ENCODE measurements around the gene FCHO1.
"Not testable (repeated sequence)": the region's sequence is repeated elsewhere in the genome, so short reads cannot be mapped to it uniquely, and the experiment has no call there.

FCHO1 gene

GRCh38 chr19:17796013-17796837, 44.9 kb downstream of the FCHO1 start:
- no peak for DNase-seq

DNA sequence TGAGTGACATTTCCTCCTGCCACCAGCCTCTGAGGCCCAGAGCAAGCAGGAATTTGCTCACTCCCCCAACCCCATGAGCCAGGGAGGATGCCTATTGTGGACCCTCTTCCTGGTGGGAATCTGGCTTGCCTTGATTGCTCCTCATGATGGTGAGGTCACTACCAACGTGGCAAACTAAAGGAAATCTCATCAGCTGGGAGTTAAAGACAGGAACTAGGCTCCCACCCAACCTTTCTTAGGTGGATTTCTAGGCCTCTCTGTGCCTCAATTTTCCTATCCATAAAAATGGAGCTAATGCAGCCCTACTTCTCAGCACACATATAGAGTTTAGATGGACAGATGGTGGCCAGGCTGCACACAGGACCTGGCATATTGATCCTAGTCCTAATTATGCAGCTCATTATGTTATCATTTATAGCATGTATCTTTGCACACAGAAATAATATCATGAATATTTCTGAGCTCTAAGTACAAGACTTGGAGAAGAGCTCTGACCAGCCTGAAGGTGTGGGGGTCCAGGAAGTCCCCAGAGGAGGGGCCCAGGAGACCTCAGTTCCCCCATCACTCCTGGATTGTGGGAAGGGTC, 45.7 kb downstream of the FCHO1 start:
- DNase-seq: no peak

DNA sequence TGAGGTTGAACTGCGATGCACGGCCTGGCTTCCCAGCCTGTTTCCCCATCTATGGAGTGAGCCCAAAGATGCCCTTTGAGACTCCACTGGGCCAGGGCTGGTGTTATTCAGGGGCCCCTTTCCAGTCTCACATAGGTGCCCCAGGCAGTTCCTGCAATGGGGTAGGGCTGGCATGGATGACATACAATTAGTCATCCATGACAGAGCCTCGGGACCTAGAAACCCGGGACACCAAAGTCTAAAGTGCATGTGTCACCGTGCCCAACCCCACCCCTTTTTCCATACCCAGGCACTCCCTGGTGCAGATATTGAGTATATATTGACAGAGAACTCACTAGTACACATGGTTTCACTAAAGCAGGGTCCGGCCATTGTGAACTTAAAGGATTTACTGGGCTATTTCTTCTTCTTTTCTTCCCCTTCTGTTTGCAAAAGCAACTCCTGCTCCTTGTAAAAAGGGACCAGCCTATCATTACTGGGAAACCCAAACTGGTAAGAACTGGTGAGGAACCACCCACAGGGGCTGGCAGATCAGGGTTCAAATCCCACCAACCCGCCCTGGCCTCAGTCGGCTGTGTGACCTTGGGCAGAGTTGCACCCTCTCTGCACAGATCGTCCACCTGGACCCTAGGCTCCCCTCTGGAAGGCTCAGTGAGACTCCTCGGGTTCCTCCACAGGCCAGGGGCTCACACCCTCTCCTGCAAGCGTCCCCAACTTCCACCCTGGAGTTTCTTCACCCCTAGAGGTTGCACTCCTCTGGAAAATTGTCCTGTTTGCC, 46.3 kb downstream of the FCHO1 start:
- DNase-seq: no peak

GRCh38 chr19:17798599-17798998, 47.3 kb downstream of the FCHO1 start:
- not testable (repeated sequence) for DNase-seq

DNA sequence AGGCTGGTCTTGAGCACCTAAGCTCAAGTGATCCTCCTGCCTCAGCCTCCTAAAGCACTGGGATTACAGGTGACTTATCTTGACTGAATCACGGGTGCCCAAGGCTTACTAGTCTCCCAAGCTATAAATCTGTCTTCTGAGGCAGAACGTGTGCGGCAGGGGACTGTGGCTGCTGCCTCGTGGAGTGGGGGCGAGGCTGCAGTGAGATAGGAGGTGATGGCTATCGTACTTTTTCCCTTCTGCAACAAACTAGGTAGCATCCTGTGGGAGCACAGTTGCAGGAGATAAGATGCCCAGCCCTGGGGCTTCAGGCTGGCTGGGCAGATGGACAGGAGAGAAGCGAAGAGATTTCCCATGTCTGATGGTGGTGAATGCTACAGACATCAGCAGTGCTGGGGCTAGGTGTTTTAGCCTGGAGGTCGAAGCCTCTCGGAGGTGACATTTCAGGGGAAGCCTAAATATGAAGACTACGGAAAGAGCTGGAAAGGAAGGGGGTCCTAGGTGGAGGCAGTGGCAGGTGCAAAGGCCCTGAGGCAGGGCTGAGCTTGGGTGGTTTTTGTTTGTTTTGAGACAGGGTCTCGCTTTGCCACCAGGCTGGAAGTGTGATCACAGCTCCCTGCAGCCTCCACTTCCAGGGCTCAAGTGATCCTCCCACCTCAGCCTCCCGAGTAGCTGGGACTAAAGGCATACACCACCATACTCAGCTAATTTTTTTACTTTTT, 51.0 kb downstream of the FCHO1 start:
- DNase-seq: no peak

- DNase-seq: no peak
These were observed 52.1 kb downstream of the FCHO1 start for GRCh38 chr19:17803264-17803896.

DNA sequence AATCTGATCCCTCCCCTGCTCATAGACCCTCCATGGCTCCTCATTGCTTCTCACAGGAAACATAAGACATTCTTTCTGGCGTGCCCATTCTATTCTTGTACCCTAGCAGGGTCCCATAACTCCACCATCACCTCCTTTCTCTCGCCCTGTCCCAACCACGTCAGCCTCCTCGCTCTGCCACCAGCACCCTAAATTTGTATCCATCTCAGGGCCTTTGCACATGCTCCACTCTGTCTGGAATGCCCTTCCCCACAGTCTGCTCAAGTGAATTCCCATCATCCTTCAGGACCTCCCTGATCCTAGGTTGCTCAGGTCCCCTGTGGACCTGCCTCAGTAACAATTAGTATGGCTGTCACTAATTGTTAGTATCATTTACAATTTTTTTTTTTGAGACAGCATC, 54.1 kb downstream of the FCHO1 start:
- no peak for DNase-seq

DNA sequence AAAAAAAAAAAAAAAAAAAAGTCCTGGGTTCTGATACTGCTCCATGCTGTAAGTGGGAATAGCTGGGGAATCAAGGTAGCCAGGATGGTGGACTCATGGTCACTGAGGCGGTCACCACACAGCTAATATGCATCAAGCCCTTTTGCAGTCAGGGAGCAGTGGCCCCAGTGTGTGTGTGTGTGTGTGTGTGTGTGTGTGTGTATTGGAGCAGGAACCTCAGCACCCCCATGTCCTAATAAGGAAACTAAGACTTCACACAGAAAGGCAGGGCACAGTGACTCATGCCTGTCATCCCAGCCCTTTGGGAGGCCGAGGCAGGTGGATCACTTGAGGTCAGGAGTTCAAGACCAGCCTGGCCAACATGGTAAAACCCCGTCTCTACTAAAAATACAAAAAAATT, 55.7 kb downstream of the FCHO1 start:
- DNase-seq: no peak

DNA sequence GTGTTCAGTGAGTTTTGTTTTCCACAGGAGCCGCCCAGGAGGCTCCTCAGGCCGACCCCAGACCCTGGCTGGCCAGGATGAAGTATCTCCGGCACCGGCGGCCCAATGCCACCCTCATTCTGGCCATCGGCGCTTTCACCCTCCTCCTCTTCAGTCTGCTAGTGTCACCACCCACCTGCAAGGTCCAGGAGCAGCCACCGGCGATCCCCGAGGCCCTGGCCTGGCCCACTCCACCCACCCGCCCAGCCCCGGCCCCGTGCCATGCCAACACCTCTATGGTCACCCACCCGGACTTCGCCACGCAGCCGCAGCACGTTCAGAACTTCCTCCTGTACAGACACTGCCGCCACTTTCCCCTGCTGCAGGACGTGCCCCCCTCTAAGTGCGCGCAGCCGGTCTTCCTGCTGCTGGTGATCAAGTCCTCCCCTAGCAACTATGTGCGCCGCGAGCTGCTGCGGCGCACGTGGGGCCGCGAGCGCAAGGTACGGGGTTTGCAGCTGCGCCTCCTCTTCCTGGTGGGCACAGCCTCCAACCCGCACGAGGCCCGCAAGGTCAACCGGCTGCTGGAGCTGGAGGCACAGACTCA, 56.5 kb downstream of the FCHO1 start:
- DNase-seq: no peak

GRCh38 chr19:17811103-17811502, 59.8 kb downstream of the FCHO1 start:
- DNase-seq: no peak

GRCh38 chr19:17811681-17812080, 60.4 kb downstream of the FCHO1 start:
- no peak for DNase-seq

- DNase-seq: no peak
These were observed 60.8 kb downstream of the FCHO1 start for GRCh38 chr19:17812099-17812498.

DNA sequence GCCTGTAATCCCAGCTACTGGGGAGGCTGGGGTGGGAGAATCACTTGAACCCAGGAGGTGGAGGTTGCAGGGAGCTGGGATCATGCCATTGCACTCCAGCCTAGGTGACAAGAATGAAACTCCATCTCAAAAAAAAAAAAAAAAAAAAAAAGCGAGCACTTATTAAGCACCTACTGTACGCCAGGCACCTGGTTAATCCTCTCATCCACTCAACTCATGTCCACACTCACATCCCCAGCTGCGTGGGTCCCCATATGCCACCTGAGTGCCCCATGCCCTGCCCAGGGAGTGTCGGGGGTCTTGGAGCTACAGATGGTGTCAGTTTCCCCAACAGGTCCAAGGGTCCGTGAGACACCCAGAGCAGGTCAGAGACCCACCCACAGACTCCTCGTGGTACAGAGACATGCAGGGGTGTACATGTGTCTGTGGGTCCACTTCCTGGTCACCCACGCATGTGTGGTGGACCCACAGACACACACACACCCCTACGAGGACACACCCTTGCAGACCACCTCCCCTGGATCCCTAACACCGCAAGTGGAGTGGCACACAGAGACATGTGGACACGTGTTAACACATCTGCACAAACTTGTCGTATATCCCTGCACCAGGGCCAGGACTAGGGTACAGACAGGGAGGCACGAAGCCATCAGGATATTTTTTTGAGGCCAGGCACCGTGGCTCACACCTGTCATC, 66.5 kb downstream of the FCHO1 start:
- DNase-seq: no peak

- no peak for DNase-seq
These were observed 69.9 kb downstream of the FCHO1 start, which contains the start of gene INSL3 for GRCh38 chr19:17821190-17821589. TSS of gene INSL3 (minus strand) at chr19:17821519. CDS start at chr19:17821506, 13 bp downstream.

GRCh38 chr19:17824339-17824738, 73.1 kb downstream of the FCHO1 start:
- no peak for DNase-seq

DNA sequence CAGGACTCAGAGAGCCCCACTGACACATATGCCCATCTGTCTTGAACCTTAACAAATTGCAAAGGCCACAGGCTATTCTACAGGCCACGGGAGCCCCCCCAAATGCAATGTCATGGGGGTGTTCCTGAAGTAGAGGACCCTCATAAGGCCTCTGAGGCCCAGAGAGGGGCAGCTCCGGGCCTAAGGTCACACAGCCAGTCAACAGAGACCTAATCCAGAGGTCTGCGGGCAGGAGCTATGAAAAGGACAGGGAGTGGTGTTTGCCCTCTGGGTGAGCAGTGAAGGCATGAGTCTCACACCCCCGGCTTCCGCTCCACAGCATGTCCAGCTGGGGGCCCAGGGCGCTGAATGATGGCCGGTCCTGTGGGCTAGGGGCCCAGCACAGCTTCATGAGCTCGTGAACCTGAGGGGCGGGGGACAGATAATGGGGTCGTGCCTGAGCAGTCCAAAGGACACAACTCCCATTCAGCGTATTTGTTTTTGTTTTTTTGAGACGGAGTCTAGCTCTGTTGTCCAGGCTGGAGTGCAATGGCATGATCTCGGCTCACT, 75.3 kb downstream of the FCHO1 start:
- no peak for DNase-seq

DNA sequence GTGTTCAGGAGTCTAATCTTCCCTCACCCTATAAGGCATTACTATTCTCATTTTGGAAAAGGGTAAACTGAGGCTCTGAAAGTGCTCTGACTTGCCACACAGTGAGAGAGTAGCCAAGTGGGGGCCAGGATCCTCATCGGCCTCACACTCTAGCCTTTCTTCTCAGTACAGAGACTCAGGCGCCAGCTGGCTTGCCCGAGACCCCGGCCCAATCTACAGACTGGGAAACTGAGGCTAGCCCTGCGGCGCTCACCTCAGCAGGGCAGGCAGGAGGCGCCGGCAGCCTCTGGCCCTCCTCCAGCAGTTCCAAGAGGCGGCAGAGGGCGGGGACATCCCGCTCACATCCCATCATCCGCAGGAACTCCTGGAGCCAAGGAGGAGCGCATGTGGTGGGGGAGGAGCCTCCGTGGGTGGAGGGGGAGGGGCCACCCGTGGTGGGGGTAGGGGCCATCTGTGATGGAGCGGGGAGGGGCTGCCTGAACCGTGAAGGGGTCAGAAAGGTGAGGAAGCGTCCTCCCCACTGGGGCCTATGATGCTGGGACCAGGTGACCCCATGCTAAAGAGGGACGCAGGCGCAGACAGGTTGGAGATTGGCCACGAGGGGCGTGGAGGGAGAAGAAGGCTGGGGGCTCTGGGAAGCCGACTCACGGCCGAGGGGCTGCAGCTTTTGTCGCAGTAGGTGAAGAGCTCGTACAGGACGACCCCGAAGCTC, 78.7 kb downstream of the FCHO1 start:
- peak; percentile 36 for DNase-seq

GRCh38 chr19:17830567-17831418, 79.5 kb downstream of the FCHO1 start:
- DNase-seq: peak; percentile 80

GRCh38 chr19:17831419-17831888, 80.2 kb downstream of the FCHO1 start:
- DNase-seq: no peak
